ENCODE measurements around the gene TMEM169.
"Not testable (repeated sequence)": the region's sequence is repeated elsewhere in the genome, so short reads cannot be mapped to it uniquely, and the experiment has no call there.

The TMEM169 gene

DNA sequence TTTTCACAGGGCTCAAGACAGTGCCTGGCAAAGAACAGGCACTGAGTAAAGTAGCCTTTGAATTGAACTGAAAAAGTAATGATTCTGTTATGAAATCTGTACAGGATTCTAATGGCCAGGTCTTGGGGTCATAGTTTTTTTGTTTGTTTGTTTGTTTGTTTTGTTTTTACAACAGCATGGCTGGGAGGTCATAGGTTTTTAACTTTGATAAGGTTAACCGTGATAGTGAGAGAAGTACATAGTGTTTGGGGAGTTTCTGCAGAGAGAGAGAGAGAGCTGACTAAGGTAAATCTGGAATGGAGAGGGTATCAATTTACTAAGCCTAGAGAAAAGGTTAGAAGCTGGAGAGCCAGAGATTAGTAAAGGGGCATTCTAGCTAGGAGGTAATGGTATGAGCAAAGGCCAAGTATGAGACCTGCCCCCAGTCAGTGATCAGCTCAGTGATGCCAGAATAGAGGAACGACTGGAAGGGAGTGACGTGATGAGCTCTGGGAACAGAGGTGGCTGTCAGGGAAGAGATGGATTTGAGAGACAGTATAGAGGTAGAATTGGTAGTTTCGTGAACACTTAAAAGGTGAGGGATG is 53.3 kb downstream of the TMEM169 start:
- no peak for DNase-seq

DNA sequence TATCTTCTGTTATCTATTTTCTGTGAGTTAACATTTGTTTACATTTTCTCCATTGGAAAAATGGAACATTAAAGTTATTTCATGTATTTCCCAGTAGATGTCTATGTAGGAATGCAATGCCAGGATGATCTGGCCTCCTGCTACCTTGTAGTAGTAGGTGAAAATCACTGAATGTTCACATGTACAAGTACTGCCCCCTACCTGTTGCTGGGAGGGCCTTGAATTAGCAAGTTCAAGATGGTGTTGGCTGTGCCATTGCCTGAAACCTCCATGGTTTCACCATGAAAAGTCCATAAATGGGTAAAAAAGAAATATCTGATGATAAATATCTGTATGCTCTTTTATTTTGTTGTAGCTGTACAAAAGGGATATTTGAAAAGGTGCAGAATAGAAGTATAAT is 58.2 kb downstream of the TMEM169 start:
- DNase-seq = peak; percentile 47

DNA sequence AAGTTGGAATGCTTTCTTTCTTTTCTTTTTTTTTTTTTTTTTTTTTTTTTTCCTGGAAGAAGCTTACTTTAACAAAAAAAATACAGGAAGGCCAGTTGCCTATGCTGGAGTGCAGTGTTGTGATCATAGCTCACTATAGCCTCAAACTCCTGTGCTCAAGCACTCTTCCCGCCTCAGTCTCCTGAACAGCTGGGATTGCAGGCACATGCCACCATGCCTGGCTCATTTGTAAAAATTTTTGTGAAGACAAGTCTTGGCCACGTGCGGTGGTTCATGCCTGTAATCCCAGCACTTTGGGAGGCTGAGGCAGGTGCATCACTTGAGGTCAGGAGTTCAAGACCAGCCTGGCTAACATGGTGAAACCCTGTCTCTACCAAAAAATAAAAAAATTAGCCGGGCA is 59.8 kb downstream of the TMEM169 start:
- DNase-seq = not testable (repeated sequence)

DNA sequence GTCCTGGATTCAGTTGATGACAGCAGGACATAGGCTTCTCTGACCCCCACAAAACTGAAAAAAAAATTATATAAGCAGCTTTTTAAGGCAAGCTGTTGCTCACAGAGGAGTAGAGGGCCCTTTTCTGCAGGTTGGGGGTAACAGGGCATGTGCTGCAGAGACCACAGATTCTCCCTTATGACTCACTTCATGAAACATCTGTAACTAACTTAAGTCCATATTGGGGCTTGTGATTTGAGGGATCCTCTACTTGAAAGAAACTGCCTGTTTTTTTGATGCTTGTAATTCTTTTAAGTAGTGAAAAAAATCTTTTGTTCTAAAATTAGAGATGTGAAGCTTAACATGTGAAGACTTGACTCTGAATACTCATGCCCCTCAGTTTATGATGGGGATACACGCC is 60.8 kb downstream of the TMEM169 start:
- DNase-seq = peak; percentile 32

DNA sequence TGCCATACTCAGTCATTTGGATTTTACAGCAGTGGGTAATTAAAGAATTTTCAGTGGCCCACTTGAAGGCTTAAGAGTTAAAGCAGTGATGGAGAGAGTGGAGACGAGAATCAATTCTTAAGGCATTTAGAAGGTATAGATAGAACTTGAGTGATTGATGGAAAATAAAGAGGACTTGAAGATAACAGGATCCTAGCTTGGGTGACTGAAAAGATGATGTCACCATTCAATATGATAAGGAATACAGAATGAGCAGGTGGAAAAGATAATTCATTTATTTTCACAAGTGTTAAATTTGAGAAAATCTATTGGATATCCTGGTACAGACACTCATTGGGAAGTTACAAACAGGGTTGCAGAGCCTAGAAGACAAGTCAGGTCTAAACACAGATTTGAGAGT is 62.7 kb downstream of the TMEM169 start:
- no peak for DNase-seq

DNA sequence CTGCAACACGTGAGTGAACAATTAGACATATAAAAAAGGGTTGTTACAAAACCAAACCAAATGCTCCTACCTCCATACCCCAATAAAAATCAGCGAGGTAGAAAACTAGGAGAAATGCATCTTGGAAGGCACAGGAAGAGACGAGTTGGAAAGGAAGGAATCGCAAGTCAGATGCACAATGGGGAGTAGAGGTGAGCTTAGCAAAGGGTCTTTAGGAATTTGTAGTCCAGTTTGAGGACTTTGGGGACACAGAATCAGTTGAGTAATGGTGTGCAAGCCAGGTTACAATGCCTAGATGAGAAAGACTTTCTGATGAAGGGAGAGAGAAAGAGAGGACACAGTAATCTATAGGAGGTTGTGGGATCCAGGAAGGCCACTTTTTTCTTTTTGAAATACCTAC is 63.1 kb downstream of the TMEM169 start:
- DNase-seq = no peak

DNA sequence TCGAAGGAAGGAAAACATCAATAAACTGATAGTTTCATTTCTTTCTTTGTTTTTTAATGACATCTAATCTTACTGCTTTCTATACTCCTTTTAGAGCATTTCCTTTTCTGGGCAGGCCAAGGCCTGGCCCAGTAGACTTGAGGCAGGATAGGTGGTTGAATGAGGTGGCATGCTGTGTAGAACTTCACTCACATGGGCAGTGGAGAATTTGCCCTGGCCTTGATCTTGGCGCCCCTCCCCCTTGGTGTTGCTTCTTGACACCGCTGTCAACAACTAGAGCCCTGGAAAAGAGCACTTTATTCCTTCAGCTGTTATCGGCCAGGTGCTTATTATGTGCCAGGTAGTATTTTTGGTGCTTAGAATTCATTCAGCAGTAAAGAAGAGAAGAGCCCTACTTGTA is 64.9 kb downstream of the TMEM169 start:
- no peak for DNase-seq

DNA sequence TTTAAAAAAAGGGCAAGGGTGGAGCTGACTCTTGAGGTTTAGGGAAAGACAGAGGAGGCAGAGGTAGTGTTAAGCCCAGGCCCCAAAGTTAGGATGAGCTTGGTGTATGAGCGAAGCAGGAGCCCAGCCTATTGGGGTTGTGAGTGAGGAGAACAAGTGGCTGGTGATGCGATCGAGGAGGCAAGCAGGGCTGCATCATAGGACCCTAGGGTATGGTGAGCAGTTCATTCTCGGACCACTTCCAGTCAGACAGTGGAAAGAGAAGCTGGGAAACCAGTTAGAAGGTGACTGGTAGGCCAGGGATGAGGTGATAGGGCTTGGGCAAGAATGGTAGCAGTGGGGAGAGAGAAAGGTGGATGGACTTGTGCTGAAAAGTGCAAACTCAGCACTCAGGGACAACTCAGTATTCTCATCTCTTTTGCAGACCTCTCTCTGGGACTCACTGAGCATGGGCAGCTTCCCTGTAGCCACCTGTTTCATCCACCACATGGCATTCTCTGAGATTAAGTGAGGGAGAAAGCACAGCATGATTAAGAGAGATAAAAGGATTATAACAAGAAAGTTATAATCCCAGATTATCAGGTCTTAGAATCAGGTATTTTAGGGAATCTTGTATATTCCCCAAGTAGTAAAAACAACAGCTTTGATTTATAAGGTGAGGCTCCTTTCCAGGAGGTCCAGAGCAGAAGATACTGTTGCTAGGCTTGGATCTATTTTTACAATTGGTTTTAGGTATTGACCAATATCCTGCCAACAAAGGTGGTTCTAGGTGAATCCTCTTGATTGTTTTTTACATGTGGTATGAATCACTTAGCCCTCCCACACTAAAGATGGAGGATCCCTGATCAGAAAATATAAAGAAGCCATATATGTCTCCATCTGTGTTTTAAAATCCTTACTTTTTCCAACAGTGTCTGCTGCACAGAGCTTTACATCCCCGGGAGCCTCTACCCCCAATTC is 65.7 kb downstream of the TMEM169 start:
- no peak for DNase-seq

DNA sequence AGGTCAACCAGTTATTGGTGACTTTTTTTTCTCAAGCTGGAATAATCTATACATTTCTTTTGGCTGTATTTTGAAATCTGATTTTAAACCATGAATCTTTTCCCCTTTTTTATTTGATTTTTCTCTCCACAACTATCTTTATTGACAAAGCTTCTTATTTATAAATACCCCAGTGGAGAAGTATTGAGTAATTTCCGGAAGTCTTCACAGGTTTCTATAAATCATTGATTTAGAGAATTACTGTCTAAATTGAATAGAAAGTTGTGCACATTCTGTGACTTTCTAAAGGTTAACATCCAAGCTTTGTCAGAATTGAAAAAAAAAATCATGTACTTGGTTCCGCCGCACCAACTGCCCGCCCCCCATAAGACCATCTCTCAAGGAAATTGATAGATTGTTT is 67.3 kb downstream of the TMEM169 start:
- no peak for DNase-seq

DNA sequence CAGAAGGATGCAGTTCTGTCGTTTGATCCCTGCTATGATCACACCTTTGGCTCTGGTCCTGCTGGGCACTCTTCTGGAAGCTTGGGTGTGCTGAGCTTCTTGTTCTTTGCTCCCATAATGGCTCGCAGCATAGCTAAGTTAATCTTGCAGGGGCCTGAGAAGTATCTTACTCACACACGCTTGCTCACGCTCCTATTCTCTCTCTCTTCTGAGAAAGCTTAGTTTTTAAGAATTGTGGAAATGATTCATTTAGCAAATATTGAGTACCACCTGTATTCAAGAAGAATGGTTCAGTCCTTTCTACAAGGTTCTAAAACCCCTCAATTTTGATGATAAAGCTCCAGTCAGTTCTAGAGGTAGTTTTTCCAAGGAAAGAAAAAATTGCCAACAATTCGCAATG is 68.0 kb downstream of the TMEM169 start:
- DNase-seq = no peak

DNA sequence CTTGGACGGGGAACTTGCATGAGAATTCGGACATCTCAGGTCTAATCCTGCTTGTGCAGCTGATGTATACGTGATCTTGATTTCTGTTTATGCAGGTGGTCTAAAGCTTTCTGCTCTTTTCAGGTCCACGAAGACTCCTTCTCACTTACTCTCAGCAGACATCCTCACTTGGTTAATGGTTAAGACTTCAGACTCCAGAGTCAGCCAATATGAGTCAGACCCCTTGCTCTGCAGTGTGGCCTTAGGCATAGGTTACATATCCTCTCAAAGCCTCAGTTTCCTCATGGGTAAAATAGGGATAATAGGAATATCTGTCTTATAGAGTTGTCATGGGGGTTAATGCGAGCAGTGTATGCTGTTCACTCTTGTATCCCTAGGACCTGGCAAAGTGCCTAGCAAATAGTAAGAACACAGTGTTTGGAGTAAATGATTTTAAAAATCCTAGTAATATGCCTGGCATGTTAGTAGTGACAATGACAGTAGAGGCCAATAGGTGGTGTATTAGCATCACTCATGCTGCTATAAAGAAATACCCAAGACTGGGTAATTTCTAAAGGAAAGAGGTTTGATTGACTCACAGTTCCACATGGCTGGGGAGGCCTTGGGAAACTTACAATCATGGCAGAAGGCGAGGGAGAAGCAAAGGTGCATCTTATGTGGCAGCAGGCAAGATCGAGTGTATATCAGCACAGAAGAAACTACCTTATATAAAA is 69.8 kb downstream of the TMEM169 start:
- DNase-seq = no peak

All from activated CD4-positive, alpha-beta T cell treated with anti-CD3 and anti-CD28 coated beads for 48 hours (primary cell).